NCI-H1048 (cell line): Measurements from ENCODE around the gene GALNS.

Experiments
- DNase-seq: peaks from one replicate; lab custom pipeline; 2025; lab: John Stamatoyannopoulos, UW

Gene GALNS

DNA sequence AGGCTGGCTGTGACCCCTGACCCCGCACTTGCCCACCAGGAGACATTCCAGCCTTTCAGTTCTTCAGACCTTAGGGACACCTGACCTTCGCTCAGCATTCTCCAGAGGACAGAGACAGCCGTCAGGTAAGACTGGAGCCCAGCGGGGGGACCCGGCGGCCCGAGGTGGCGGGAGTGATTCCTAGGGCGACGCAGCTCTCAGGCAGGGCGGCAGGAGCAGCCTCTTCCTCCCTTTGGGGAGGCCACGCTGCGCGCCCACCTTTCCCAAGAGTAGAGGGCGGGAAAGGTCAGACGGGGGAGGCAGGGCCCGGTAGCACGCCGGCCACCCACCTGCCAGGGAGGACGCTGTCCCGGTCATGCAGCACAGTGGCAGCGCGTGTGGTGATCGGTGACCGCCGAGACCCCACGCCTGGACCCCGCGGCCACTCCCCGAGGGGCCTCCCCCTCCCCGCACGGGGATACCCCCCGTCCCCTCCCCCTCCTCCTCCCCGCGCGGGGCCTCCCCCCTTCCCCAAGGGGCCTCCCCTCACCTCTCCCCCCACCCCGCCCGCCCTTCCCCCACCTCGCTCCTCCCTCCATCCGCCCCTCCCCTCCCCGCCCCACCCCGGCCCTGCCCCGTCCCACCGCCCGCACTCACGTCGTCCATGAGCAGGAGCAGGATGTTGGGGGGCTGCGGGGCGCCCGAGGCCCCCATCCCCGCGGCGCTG lies 472 bp downstream of the GALNS start:
- no peak for DNase-seq

DNA sequence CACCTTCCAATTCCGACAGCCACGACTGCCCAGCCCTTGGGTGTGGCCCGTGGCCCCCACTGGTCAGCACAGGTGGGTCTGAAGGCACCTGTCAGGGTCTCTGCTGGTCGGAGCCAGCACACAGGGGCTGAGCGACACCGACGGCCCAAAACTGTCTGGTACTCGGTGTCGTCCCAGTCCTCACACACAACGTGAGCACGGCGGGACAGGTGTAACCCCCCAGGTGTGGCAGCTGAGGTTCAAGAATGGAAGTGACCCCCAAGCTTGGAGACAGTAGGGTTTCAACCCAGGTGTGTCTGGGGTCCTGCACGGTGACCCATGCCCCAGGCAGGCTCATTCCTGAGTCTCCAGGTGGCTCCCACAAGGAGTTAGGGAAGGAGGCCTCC lies 1.0 kb downstream of the GALNS start:
- DNase-seq: no peak

DNA sequence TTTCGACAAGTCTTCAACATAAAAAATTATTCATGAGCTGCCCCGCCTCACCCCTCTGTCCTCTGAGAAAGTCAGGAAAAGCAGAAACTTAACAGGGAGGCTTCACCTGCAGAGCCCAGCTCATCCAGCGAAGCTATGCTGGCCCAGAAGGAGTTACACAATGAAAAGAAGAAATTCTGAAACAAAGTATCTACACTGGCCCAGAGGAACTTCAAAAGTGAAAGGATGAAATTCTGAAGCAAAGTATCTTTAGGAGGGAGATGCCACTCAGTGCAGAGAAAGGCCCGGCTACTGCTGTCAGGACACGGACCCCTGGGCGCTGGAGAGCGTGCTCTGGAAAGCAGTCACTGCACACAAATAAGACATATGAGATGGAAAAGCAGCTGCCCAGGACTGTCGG lies 1.6 kb downstream of the GALNS start:
- no peak for DNase-seq

DNA sequence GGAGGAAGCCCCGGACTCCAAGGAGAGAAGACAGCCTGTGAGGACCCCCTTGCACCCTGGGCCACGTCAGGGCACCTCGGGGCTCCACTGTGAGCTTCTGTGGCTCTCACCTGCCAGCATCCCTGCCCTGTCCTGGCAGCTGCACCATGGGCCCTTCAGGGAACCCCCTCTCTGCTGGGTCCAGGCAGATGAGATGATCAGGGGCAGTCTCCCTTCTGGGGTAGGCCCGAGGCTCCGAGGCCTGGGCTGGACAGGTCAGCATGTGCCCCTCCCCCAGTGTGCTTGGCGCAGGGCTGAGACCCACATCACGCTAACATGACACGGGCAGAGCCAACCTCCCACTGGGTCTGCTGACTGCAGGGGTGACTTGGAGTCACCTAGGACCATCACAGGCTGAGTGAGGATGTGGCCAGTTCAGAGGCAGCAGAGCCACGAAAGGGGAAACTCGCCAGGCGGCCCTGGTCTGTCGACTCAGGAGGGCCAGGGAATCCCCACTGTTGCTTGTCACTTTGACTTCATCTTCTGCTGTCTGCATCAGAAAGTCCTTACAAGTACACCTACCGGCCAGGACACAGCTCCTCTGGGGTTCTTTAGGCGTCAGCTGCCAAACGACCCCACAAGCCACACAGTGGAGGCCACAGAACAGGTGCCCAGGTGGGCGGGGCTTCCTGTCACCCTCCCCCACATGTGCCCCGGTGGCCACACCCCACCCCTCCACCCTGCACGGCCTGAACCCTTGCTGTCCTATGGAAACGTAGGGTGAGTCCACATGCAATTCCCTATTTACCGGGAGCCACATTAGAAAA lies 2.2 kb downstream of the GALNS start:
- no peak for DNase-seq

DNA sequence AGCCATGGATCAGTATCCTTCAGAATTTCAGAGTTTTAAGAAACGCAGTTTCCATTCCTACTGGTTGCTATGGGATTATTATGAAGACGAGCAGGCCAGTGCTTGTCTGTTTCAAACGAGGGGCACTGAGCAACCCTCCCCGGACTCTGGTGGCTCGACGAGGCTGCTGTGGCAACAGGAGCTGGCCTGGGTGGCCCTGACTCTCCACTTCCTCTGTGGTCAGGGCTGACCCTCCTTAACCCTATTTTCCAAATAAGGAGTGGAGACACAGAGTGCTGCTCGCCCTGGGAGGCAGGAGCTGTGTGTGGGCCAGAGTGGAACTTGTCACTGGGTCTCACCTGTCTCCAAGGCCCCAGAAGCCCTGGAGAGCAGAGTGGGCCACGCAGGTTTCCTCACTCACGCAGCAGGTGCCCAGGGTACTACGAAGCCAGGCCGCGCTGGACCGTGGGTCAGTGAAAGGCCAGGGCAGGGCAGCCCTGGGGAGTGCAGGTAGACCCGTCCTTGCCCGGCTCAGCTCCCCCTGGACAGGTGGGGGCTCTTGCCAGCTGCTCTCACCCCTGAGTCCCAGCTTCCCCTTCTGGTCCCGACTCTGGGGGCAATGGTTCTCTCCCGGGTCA lies 3.3 kb downstream of the GALNS start:
- DNase-seq: no peak

DNA sequence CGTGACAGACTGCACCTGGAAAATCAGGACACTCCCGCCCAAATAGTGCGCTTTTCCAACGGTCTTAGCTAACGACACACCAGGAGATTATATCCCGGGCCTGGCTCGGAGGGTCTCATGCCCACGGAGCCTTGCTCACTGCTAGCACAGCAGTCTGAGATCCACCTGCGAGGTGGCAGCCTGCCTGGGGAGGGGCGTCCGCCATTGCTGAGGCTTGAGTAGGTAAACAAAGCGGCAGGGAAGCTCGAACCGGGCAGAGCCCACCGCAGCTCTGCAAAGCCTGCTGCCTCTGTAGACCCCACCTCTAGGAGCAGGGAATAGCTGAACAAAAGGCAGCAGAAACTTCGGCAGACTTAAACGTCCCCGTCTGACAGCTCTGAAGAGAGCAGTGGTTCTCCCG lies 5.1 kb downstream of the GALNS start:
- no peak for DNase-seq

DNA sequence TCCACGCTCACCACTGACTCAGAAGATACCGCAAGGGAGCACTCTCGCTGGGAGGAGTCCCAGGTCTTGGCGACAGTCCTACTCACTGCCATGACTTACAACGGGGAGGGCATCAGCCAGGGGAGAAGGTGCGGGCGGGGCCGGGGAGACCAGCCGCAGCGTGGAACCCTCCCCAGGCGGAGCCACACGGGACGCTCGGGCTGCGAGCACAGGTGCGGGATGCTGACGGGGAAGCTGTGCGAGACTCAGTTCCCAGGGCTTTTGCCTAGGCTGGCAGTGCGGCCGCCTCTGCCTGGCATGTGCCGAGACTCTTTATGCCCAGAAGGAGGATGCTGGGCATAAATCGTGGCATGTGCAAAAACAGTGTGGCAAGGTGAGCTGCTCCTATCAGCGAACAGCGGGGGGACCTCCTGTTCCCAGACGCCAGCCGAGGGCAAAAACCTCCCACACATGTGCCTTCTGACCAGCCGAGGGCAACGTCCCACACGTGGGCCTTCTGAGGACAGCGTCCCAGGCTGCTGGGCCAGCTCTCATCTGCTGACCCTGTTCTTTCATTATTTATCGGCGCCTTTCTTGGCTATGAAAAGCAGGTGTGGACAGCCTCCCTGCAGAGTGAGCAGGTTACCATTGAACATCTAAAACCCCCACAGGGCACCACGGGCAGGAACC lies 6.1 kb downstream of the GALNS start:
- DNase-seq: no peak

DNA sequence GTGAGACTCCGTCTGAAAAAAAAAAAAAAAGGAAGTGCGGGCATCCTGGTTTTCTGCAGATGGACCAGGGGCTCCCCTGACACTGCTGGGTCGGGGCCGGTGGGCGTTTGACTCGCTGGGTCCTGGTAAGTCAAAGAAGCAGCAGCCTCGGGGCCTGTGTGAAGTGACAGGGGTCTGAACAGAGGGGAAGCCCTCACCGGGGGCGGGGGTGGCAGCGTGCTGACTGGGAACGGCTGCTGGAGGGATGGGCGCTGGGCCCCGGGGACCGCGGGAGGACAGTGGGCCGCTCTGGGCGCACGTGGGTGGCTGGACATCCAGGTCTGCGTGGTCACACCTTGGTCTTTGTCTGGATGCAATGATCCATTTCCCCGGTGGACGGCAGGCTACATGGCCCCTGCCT lies 8.2 kb downstream of the GALNS start:
- no peak for DNase-seq

DNA sequence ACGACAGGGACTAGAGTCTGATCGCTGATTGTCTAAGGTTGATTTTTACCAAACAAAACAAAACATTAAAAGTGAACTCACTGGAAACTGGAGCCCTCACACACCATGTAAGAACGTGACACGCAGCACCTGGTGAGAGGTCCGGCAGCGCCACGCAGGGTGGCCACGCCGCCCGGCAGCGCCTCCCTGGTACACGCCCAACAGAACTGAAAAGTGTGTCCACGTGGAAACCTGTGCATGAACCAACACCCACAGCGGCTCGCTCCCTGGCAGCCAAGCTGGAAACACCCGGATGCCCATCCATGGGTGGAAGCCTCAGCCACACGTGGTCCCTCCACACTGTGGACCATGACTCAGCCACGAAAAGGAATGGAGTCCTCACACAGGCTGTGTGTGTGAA lies 9.1 kb downstream of the GALNS start:
- no peak for DNase-seq

DNA sequence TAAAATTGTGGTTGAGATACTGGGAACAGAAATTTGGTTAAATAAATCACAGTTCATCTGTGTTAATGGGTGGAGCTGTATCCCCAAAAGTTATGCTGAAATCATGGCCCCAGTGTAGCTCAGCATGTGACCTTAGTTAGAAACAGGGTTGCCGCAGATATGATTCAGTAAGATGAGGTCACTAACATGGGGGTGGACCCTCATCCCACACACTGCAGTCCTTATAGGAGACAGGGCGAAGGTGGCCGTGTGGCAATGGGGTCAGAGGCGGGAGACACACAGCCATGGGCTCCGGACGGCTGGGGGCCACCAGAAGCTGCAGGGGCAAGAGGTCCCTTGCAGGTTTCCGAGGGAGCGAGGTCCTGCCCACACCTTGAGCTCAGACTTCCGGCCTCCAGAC lies 10.7 kb downstream of the GALNS start:
- no peak for DNase-seq

DNA sequence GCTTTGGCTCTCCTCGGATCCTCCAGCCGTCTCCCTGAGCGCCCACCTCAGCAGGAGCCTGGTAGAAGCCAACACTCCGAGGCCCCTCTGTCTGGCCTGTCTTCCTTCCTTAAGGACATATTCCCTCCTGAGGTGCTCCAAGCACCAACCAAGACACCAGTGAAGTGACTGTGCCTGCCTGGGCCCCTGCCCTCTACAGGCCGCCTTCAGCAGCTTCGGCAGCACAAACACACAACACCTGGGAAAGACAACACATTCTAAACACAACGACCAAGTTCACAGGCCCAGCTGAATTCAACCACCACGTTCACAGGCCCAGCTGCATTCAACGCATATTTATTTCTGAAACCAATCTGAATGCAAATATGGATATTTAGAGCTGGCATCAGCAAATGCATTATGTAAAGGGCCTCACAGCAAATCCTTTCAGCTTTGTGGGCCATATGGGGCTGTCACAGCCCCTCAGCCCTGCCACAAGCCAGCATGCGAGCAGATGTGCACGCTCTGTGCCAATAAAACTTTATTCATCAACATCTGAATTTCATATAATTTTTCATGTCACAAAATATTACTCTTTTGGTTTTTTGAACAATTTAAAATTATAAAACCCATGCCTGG lies 12.2 kb downstream of the GALNS start:
- no peak for DNase-seq

DNA sequence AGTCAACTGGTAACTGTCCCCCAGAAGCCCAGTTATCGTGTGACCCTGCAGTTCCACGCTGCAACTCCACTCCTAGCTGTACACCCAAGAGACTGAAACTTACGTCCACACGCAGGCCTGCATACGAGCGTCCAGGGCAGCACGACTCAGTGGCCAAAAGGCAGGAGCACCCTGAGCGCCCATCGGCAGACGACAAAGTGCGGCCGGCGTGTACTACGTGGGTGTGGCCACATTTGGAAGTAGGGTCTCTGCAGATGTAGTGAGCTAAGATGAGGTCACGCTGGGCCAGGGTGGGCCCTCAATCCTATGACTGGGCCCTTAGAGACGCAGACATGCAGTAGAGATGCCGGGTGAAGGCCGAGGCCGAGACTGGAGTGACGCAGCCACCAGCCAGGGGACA lies 13.5 kb downstream of the GALNS start:
- DNase-seq: no peak

DNA sequence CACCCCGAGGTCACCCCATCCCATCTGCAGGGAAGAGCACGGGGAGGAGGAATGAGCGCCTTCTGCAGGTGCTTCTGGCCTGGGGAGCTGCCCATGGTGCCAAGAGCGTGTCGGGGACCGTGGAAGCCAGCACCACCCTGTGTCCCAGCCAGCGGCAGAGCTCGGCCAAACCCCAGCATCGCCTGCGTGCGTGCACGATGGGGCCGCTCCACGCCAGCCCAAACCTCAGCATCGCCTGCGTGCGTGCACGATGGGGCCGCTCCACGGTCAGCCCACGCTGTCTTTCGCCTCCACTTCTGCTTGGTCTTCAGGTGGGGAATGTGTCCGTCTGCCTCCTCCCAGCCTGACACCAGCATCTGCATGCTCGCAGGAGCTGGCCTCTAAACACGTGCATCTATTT lies 13.9 kb downstream of the GALNS start:
- no peak for DNase-seq

DNA sequence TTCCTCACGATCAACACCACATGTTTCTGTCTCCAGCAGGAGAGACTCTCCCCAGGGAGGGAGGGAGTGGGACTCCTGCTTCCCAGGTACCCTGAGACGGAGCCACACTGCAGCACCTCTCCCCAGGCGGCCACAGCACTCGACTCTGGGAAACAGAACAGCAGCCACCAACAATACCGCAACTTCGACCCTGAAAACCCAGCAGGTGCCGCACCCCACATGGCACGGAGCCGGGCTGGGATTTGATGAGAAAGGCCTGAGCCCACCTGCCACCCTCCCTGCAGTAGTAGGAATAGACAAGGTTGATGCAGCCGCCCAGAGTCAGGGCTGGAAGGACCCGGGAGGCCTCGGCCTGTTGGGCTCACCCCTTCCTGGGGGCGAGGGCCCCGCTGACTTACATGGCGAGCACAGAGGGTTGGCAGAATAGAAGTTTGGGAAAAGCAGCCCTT lies 14.4 kb downstream of the GALNS start:
- no peak for DNase-seq

DNA sequence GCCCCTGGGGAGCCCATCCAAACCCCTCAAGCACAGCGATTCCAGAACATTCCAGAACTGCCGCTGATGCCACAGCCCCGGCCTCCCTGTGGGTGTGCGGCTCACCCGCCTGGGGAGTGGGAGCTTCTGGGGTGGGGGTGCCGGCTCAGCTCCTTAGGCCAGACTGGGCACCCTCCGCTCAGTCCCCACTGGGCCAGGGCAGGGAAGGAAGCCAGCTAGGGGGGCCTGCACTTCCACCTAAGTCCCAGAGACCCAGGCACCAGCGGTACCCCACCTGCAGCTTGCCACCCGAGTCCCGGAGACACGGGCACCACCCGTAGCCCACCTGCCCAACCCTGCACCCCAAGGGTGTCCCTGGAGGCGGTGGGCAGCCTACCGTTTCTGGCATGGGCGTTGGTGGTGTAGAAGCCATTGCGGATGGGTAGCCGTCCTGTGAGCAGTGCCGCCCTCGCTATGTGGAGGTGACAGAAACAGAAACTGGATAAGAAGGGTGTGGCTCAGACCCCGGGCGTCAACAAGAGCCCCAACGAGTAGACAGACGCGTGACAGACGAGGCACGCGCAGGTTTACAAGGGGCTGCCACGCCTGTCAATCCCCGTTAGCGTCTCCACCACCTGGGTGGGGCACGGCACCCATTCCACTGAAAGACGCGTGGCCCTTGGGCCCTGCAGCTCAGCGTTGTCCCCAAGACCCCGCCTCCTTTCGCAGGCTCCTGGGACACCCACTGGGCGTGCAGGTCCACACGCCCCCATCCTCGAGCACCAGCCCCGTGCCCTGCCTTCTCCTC lies 15.0 kb downstream of the GALNS start:
- DNase-seq: no peak

DNA sequence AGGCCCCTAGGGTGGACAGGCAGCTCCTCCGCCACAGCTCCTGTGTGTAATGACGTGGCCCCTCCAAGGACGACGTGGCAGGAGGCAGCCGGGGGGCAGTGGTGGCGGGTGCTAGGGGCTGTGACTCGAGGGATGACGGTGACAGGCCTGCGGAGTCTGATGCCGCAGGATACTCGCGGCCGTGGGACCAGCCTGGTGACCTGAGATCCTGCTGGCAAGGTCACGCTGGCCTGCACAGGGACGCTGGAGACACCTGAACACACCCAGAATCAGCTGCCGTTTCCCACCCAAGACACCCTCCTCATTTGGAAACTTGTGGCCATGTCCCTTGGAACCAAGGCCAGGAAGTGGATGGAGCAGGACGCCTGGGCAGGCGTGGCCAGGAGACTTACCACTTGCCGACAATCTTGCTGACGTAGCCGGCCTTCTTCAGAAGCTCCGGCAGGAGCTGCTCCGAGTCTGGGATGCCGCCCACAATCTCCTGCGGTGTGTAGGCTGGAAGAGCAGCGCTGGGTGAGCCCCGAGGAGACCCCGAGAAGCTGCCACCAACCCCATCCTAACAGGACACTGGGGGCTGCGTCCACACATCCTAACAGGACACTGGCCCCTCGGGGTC lies 16.0 kb downstream of the GALNS start:
- DNase-seq: no peak

DNA sequence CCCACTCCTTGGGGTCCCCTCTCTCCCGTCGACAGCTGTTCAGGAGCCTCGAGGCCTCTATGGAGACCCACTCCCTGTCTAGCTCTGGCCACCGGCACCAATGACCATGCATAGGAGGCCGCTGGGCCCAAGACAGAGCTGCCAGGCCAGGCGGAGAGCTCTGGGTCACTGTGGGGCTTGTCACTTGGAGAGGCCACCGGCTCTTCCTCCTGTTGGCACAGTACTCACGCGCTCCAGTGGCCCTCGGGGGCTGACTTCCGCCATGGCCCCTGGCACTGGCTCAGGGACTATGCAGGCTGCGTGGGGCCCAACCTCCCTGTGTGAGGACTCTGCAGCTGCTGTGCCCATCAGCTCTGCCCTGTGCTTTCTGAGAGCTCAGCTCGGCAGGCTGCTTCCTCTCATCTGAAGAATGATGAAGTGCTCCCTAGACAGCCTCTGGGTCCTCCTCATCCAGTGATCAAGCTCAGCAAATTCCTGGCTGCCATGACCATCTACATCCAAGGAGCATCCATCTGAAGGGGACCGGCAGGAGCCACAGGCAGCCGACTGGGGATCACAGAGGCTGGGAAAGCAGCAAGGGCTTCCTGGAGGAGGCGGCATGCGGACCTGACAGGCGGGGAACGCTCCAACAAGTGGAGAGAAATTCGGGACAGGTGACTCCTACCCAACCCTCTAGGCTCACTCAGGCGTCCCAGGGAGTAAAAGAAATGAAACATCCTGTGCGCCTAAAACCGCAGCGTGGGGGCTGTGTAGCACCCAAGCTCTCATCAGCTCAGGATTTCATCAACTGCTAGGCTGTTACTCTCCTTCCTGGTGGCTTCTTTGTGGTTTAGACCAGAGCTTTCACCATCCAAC lies 16.8 kb downstream of the GALNS start:
- no peak for DNase-seq

DNA sequence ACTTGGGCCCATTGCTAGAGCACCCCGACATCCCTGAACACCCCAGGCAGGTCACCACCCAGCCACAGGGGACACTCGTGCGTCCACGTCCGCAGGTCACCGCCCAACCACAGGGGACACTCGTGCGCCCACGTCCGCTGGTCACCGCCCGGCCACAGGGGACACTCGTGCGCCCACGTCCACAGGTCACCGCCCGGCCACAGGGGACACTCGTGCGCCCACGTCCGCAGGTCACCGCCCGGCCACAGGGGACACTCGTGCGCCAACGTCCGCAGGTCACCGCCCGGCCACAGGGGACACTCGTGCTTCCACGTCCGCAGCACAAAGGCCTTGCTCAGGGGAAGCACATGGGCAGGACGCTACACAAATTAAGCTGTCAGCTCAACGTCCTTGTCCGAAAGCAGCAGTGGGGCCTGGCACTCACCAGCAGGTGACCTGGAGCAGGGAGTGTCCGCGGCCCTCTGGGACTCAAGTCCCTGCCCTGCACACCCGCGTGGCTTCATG lies 17.7 kb downstream of the GALNS start:
- DNase-seq: no peak

DNA sequence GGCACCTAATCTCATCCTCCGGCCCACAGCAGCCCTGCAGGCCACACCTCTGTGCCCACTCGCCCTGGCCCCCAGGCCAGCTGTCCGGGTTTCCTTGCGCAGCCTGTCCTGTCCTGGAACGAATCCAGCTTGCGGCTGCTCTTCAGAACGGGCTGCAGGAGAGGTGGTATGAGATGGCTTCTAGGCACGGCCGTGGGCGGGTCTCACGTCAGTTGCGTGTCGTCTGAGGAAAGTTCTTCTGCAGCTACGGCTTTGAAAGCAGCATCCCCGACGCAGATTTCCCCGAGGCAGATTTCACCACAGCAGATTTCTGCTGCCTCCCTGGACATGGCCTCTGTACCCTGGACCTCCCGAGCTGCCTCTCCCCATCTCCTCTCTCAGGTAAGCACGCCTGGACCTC lies 18.2 kb downstream of the GALNS start:
- no peak for DNase-seq

DNA sequence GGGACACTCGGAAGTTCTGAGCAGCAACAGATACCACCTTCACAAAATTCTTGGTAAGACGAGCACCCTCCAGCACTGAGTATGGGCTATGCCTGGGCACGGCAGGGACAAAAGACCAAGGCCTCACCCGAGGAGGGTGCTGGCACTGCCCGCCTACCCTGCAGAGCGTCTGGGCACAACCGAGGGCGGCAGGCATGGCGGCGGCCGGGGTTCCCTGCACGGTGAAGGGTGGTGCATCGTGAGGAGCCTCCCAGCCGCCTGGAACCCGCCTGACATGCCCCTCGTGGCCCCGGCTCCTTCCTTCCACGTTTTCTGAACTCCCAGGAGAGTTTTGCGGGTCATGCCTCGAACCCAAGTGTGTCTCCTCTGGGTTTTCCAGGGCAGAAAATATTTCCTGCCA lies 18.9 kb downstream of the GALNS start:
- no peak for DNase-seq
